Neutrophil (primary cell): ENCODE data around the gene PPP1R1C.
"Not testable (repeated sequence)": the region's sequence is repeated elsewhere in the genome, so short reads cannot be mapped to it uniquely, and the experiment has no call there.

Experiments used
- H3K27ac ChIP-seq: fragments of 200-600 bp; sonication (generic); 2 replicates; pipeline ENCODE4 v1.5.1; 2016; ENCODE audit warnings: mild to moderate bottlenecking, moderate library complexity
- H3K27me3 ChIP-seq: fragments of 200-600 bp; sonication (generic); 2 replicates; pipeline ENCODE4 v1.6.0; 2016; ENCODE audit warnings: mild to moderate bottlenecking
- H3K36me3 ChIP-seq: fragments of 200-600 bp; sonication (generic); 2 replicates; pipeline ENCODE4 v1.5.1; 2017
- H3K4me1 ChIP-seq, 2 experiments: fragments of 200-600 bp in 1 of 2; sonication (generic) in 1 of 2; 1 replicate in 1 of 2; 2 replicates in 1 of 2; pipeline versions ENCODE4 v1.5.1 to v1.6.1; 2013 to 2016; ENCODE audit warnings: low read depth in 1 of 2, low read length in 1 of 2, mild to moderate bottlenecking in 1 of 2, moderate library complexity in 1 of 2; ENCODE audit not compliant: control insufficient read depth in 1 of 2, insufficient read depth in 1 of 2
- H3K4me3 ChIP-seq, 2 experiments: fragments of 200-600 bp in 1 of 2; sonication (generic) in 1 of 2; 1 replicate in 1 of 2; 2 replicates in 1 of 2; pipeline ENCODE4 v1.5.1; 2013 to 2016; ENCODE audit warnings: low read depth in 1 of 2, low read length in 1 of 2, mild to moderate bottlenecking in 1 of 2, moderate library complexity in 1 of 2
- H3K9me3 ChIP-seq: fragments of 200-600 bp; sonication (generic); 2 replicates; pipeline ENCODE4 v1.5.1; 2016
- TF ChIP-seq, protein P1 (sequence below): fragments of 200-600 bp; sonication (generic); IDR thresholded peaks from 2 replicates; pipeline ENCODE4 v1.5.1; 2016; ENCODE audit warnings: antibody characterized with exemption

The PPP1R1C gene

DNA sequence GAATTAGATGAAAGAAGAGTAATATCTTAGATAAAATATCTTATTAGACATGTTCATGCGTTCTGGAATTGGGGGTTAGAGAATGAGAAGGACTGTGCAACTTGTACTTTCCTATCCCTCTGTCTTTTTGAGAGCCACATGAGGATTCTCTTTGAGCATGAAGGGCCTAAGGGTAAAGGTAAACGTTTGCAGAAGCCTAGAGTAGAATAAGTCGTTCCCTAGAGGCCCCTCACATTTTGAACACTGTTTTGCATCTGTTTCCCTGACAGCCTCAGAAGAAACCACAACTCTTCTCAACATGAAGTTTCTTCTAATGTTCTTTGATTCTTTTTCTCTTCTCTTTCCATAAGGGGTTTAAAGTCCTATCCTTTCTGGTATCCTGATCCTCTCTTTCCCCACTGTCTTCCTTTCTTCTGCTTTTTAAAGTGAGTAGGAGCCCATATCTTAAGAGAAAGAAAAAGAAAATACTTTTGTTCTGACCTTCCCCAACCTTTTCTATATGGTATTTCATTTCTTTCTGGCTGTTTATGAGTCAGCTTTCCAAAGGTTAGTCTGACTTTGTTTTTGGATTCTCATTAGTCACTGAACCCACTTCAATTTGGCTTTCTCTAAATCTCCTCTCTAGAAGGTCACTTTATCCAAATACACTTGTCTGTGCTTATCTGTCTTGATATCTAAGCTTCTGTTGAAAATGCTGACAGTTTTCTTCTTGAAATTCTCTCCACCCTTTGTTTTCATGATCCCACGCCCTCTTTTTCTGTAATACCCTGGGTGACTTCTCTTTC is 34.8 kb downstream of the PPP1R1C start:
- Histone ChIP-seq H3K27me3 (no peaks in the 10 kb centered on the region), H3K4me1 (no peaks in the 10 kb centered on the region), H3K9me3 (no peaks in the 10 kb centered on the region), H3K27ac (no peak overlapping the region), H3K36me3 (no peaks in the 10 kb centered on the region), H3K4me3 (no peak overlapping the region)
- TF ChIP-seq, protein P1, sequence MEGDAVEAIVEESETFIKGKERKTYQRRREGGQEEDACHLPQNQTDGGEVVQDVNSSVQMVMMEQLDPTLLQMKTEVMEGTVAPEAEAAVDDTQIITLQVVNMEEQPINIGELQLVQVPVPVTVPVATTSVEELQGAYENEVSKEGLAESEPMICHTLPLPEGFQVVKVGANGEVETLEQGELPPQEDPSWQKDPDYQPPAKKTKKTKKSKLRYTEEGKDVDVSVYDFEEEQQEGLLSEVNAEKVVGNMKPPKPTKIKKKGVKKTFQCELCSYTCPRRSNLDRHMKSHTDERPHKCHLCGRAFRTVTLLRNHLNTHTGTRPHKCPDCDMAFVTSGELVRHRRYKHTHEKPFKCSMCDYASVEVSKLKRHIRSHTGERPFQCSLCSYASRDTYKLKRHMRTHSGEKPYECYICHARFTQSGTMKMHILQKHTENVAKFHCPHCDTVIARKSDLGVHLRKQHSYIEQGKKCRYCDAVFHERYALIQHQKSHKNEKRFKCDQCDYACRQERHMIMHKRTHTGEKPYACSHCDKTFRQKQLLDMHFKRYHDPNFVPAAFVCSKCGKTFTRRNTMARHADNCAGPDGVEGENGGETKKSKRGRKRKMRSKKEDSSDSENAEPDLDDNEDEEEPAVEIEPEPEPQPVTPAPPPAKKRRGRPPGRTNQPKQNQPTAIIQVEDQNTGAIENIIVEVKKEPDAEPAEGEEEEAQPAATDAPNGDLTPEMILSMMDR = no peak

DNA sequence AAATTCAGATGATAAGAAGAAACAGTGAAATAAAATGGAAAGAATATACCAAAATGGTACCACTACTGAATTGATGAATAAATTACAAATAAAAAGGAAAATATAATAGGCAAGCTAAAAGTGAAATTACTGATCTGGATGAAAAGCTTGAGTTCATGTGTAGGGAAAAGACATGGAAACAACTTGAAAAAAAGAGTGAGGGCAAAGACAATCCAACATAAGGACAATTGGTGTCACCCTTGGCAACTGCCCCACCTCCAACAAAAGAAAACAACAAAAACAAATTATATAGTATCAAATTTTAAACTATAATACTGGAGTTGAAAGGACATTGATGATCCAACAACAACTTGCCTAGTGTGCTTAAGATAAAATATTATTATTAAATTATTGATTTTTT is 37.6 kb downstream of the PPP1R1C start:
- Histone ChIP-seq H3K4me3 (no peak overlapping the region), H3K27me3 (no peaks in the 10 kb centered on the region), H3K9me3 (no peaks in the 10 kb centered on the region), H3K27ac (no peak overlapping the region), H3K36me3 (no peaks in the 10 kb centered on the region), H3K4me1 (no peaks in the 10 kb centered on the region)
- TF ChIP-seq, protein P1 = no peak

DNA sequence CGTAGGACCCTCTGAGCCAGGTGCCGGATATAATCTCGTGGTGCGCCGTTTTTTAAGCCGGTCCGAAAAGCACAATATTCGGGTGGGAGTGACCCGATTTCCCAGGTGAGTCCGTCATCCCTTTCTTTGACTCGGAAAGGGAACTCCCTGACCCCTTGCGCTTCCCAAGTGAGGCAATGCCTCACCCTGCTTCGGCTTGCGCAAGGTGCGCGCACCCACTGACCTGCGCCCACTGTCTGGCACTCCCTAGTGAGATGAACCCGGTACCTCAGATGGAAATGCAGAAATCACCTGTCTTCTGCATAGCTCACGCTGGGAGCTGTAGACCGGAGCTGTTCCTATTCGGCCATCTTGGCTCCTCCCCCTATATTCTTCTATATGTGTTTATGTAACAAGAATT is 45.2 kb downstream of the PPP1R1C start:
- not testable (repeated sequence) for H3K27ac ChIP-seq, H3K27me3 ChIP-seq, H3K4me1 ChIP-seq, H3K9me3 ChIP-seq, H3K4me3 ChIP-seq, H3K36me3 ChIP-seq

DNA sequence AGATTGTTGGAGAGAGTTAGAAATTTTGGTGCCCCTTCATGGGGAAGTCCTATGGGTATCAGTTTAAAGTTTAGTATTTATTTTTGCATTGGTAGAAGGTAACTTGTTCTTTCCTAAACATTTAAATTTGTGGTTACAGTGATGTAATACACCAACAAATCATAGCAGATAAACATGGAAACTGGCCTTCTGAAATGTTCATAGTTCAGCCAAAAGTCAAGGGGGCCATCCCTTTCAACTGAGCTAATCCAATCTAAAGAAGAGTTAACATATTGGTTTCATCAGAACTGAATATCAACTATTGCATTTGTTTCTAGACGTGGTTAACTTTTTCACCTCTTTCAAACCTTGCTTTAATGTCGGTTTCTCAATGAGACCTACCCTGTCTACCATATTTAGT is 46.3 kb downstream of the PPP1R1C start:
- Histone ChIP-seq H3K9me3 (no peaks in the 10 kb centered on the region), H3K27ac (no peak overlapping the region), H3K4me1 (no peaks in the 10 kb centered on the region), H3K36me3 (no peaks in the 10 kb centered on the region), H3K27me3 (no peaks in the 10 kb centered on the region), H3K4me3 (no peak overlapping the region)
- TF ChIP-seq, protein P1 = no peak

DNA sequence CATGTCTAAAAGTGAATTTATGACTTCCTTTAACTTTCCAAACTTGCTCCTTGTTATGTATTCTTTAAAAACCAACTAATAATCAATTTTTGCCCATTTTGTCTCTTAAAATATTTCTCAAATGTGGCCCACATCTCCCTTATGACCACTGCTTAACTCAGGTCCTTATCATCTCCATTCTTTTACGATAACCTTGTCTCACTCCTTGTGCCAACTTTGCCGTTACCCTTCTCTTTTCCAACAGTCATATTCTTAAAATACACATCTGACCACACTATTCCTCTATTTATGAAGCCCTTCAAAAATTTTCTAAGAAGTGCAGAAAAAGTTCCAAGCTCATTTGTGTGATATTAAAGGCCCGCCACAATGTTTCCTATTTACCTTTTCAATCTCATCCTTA is 47.8 kb downstream of the PPP1R1C start:
- no peaks in the 10 kb centered on the region for H3K4me1 ChIP-seq
- no peaks in the 10 kb centered on the region for H3K27me3 ChIP-seq
- no peaks in the 10 kb centered on the region for H3K36me3 ChIP-seq
- TF ChIP-seq, protein P1 = no peak
- no peak overlapping the region for H3K4me3 ChIP-seq
- no peaks in the 10 kb centered on the region for H3K9me3 ChIP-seq
- no peak overlapping the region for H3K27ac ChIP-seq

DNA sequence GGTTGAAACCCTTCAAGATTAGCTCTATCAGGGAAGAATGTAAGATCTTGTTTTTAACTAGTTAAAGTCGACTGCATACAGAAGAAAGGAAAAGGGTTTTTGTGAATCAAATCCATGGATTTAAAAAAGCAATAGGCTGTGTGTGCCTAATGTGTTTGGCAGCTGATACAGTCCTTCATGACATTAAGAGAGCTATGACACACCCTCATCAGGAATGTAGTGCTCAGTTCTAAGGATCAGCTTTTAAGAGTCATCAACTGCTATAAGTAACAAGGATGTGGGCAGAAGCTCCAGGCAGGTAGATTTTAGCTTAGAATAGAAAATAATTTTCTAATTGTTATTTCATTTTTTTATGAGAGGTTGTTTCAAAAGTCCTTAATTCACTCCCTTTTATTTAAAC is 52.9 kb downstream of the PPP1R1C start:
- no peaks in the 10 kb centered on the region for H3K4me1 ChIP-seq
- H3K36me3 ChIP-seq = no peaks in the 10 kb centered on the region
- TF ChIP-seq, protein P1 = no peak
- no peak overlapping the region for H3K4me3 ChIP-seq
- H3K9me3 ChIP-seq = no peaks in the 10 kb centered on the region
- no peak overlapping the region for H3K27ac ChIP-seq
- H3K27me3 ChIP-seq = no peaks in the 10 kb centered on the region
